SK-MEL-5 (cell line): Measurements from ENCODE around the gene CMIP. TPM values are rescaled to one million over a fixed set of nuclear protein-coding genes. Genes with fewer than 3 reads are reported as not detected.

Experiments
- DNase-seq: peaks from one replicate; pipeline ENCODE4 v3.0.0-alpha.2; 2016; ENCODE audit warnings: low read depth, low spot score
- in situ Hi-C: cut with HindIII; loops from 2 replicates; pipeline ENCODE4 v1.10.0; 2016; ENCODE audit warnings: low sequenced_read_pairs, high pct_unique_total_duplicates, low pct_unique_long_range_greater_than_20kb
- total RNA-seq: library from RNA; depleted of rRNA; stranded (reverse); fragments of >200 nt; shearing (Covaris generic); gene quantifications from 2 replicates; pipeline ENCODE4 v1.2.3, GENCODE V29; 2014

Gene CMIP
- total RNA-seq, 1 experiment from 2014 or later: 2.0 TPM

GRCh38 chr16:81556715-81557284, 112.2 kb downstream of the CMIP start:
- in situ Hi-C loops: no loop called here
- no peak for DNase-seq

GRCh38 chr16:81558077-81558443, 113.5 kb downstream of the CMIP start:
- in situ Hi-C loops: no loop called here
- no peak for DNase-seq

- in situ Hi-C loops: no loop called here
- no peak for DNase-seq
Observed at GRCh38 chr16:81558444-81559175, 114.0 kb downstream of the CMIP start.

GRCh38 chr16:81560979-81561657, 116.5 kb downstream of the CMIP start:
- in situ Hi-C loops: no loop called here
- no peak for DNase-seq

- DNase-seq: no peak
- in situ Hi-C loops: no loop called here
Observed at GRCh38 chr16:81562174-81562849, 117.7 kb downstream of the CMIP start.

GRCh38 chr16:81562926-81563325, 118.3 kb downstream of the CMIP start:
- in situ Hi-C loops: no loop called here

GRCh38 chr16:81564421-81564911, 119.9 kb downstream of the CMIP start:
- in situ Hi-C loops: no loop called here
- DNase-seq: no peak

More at GRCh38 chr16:81562926-81563325, 118.3 kb downstream of the CMIP start:
- no peak for DNase-seq

- in situ Hi-C loops: no loop called here
- DNase-seq: no peak
Observed at GRCh38 chr16:81565321-81566028, 120.9 kb downstream of the CMIP start.

GRCh38 chr16:81566086-81567007, 121.7 kb downstream of the CMIP start:
- in situ Hi-C loops: no loop called here

GRCh38 chr16:81567087-81567486, 122.5 kb downstream of the CMIP start:
- in situ Hi-C loops: no loop called here

More at GRCh38 chr16:81566086-81567007, 121.7 kb downstream of the CMIP start:
- DNase-seq: no peak

GRCh38 chr16:81567987-81568748, 123.6 kb downstream of the CMIP start:
- in situ Hi-C loops: no loop called here

More at GRCh38 chr16:81567087-81567486, 122.5 kb downstream of the CMIP start:
- DNase-seq: no peak

GRCh38 chr16:81568749-81569087, 124.1 kb downstream of the CMIP start:
- in situ Hi-C loops: no loop called here

More at GRCh38 chr16:81567987-81568748, 123.6 kb downstream of the CMIP start:
- DNase-seq: no peak

GRCh38 chr16:81569361-81570034, 124.9 kb downstream of the CMIP start:
- no peak for DNase-seq
- in situ Hi-C loops: no loop called here

More at GRCh38 chr16:81568749-81569087, 124.1 kb downstream of the CMIP start:
- no peak for DNase-seq

GRCh38 chr16:81570151-81570846, 125.7 kb downstream of the CMIP start:
- no peak for DNase-seq
- in situ Hi-C loops: no loop called here

- in situ Hi-C loops: no loop called here
- no peak for DNase-seq
Observed at GRCh38 chr16:81571175-81571574, 126.6 kb downstream of the CMIP start.
